Esophagus muscularis mucosa (tissue), 4 donors: Measurements from ENCODE around the gene CD6.

Experiments used
- CTCF ChIP-seq, 3 experiments: fragments of 200-600 bp in 2 of 3; fragments of 450-650 bp in 1 of 3; sonication (generic) in 2 of 3; IDR thresholded peaks; one replicate each; pipeline ENCODE4 v1.5.1; 2017 to 2019; ENCODE audit warnings: antibody characterized with exemption in 3 of 3, mild to moderate bottlenecking in 2 of 3, moderate library complexity in 1 of 3
- EP300 ChIP-seq: sonication (generic); formaldehyde crosslinking; IDR thresholded peaks from one replicate; pipeline ENCODE4 v1.6.1; 2017; ENCODE audit warnings: antibody characterized with exemption
- POLR2AphosphoS5 ChIP-seq, 2 donors: sonication (generic); formaldehyde crosslinking; IDR thresholded peaks; one replicate each; pipeline ENCODE4 v1.6.1; 2017; ENCODE audit warnings: antibody characterized with exemption in 2 of 2

- TF ChIP-seq CTCF (IDR thresholded peaks at IDR 0.05), result no peak
- no peak for TF ChIP-seq EP300
- TF ChIP-seq POLR2AphosphoS5 (IDR thresholded peaks at IDR 0.05), result no peak
These were observed 30.5 kb downstream of the CD6 start for GRCh38 chr11:61001931-61002330.
